ENCODE measurements around the gene C1QL4. TPM values are rescaled to one million over a fixed set of nuclear protein-coding genes. Genes with fewer than 3 reads are reported as not detected.
"Not testable (repeated sequence)": the region's sequence is repeated elsewhere in the genome, so short reads cannot be mapped to it uniquely, and the experiment has no call there.

The C1QL4 gene
- not detected for polyA plus RNA-seq (2013, experiment 1 of 2)
- polyA plus RNA-seq (2013, experiment 2 of 2): not detected

GRCh38 chr12:49336645-49337584 lies at the start of gene C1QL4:
Gene C1QL4, minus strand, starts transcription at chr12:49337188. Its CDS starts 711 bp downstream, at chr12:49336477.
- Histone ChIP-seq H2BK120ac (ENCODE audit: low read depth, low read length) (no peak within 1 kb of the TSS), H3K4me1 (ENCODE audit: control insufficient read depth, insufficient read depth, low read depth, low read length) (peaks cover 21% of the 10 kb centered on the region), H2AK5ac (ENCODE audit: low read length, severe bottlenecking) (no peak within 1 kb of the TSS), H3K23ac (ENCODE audit: low read length in 2 of 2) (peak within 1 kb of the TSS in 1 of 2 experiments; percentile 60), H2BK5ac (ENCODE audit: low read depth, low read length, poor library complexity, severe bottlenecking) (no peak within 1 kb of the TSS), H3K4me2 (ENCODE audit: low read length, poor library complexity, severe bottlenecking) (peak within 1 kb of the TSS; percentile 64), H3K36me3 (ENCODE audit: control insufficient read depth in 1 of 2, insufficient read depth in 2 of 2, low read depth in 1 of 2, low read length in 2 of 2) (peaks cover 0 to 6% of the 10 kb centered on the region in 2 experiments), H4K91ac (ENCODE audit: low read length) (no peak within 1 kb of the TSS), H3K27me3 (ENCODE audit: control insufficient read depth in 1 of 2, insufficient read depth in 1 of 2, low read length in 2 of 2) (peaks cover 66 to 93% of the 10 kb centered on the region in 2 experiments), H3K18ac (ENCODE audit: low read depth in 1 of 2, low read length in 2 of 2) (no peak within 1 kb of the TSS), H2BK12ac (ENCODE audit: low read length in 2 of 2) (no peak within 1 kb of the TSS), H3K9me3 (ENCODE audit: control insufficient read depth, low read length) (no peaks in the 10 kb centered on the region), H3K9ac (ENCODE audit: low read length) (no peak within 1 kb of the TSS), H3K4ac (ENCODE audit: low read depth in 1 of 2, low read length in 2 of 2) (no peak within 1 kb of the TSS), H2AFZ (ENCODE audit: low read depth, low read length) (peak within 1 kb of the TSS; percentile 21), H3K27ac (ENCODE audit: low read length, poor library complexity, severe bottlenecking) (no peak within 1 kb of the TSS), H3K14ac (ENCODE audit: low read length in 2 of 2) (no peak within 1 kb of the TSS), H3K4me3 (ENCODE audit: insufficient read depth in 1 of 2, low read depth in 1 of 2, low read length in 2 of 2) (peak within 1 kb of the TSS; percentile 24 to 67), H4K8ac (ENCODE audit: low read length) (no peak within 1 kb of the TSS), H2BK15ac (ENCODE audit: low read depth, poor library complexity, severe bottlenecking) (no peak within 1 kb of the TSS), H3K79me1 (replicated peaks; ENCODE audit: low read length, poor library complexity, severe bottlenecking) (no peaks in the 10 kb centered on the region)
- DNase-seq: peak; percentile 78
- WGBS: 6% methylated on average over 54 of the region's 65 CpGs

- not testable (repeated sequence) for H2BK12ac ChIP-seq (ENCODE audit: low read length in 2 of 2); H3K9me3 ChIP-seq (ENCODE audit: control insufficient read depth, low read length); H3K18ac ChIP-seq (ENCODE audit: low read depth in 1 of 2, low read length in 2 of 2); H3K27me3 ChIP-seq (ENCODE audit: control insufficient read depth in 1 of 2, insufficient read depth in 1 of 2, low read length in 2 of 2); H3K4me3 ChIP-seq (ENCODE audit: insufficient read depth in 1 of 2, low read depth in 1 of 2, low read length in 2 of 2); H3K27ac ChIP-seq (ENCODE audit: low read length, poor library complexity, severe bottlenecking); H3K23ac ChIP-seq (ENCODE audit: low read length in 2 of 2); H3K36me3 ChIP-seq (ENCODE audit: control insufficient read depth in 1 of 2, insufficient read depth in 2 of 2, low read depth in 1 of 2, low read length in 2 of 2); H2BK15ac ChIP-seq (ENCODE audit: low read depth, poor library complexity, severe bottlenecking); DNase-seq; H3K9ac ChIP-seq (ENCODE audit: low read length); H2BK120ac ChIP-seq (ENCODE audit: low read depth, low read length); H4K8ac ChIP-seq (ENCODE audit: low read length); H3K4ac ChIP-seq (ENCODE audit: low read depth in 1 of 2, low read length in 2 of 2); H2AK5ac ChIP-seq (ENCODE audit: low read length, severe bottlenecking); H3K79me1 ChIP-seq (replicated peaks; ENCODE audit: low read length, poor library complexity, severe bottlenecking); H2AFZ ChIP-seq (ENCODE audit: low read depth, low read length); H4K91ac ChIP-seq (ENCODE audit: low read length); H3K4me1 ChIP-seq (ENCODE audit: control insufficient read depth, insufficient read depth, low read depth, low read length); H3K4me2 ChIP-seq (ENCODE audit: low read length, poor library complexity, severe bottlenecking); H2BK5ac ChIP-seq (ENCODE audit: low read depth, low read length, poor library complexity, severe bottlenecking); H3K14ac ChIP-seq (ENCODE audit: low read length in 2 of 2)
- 97% methylated on average over 9 of the region's 9 CpGs for WGBS
Measured at GRCh38 chr12:49380184-49380583, 43.2 kb upstream of the C1QL4 start.

- H2AFZ ChIP-seq (ENCODE audit: low read depth, low read length): no peak overlapping the region
- no peak overlapping the region for H2BK12ac ChIP-seq (ENCODE audit: low read length in 2 of 2)
- WGBS: no CpG with 5 or more reads among the region's 2 CpGs
- no peak overlapping the region for H2BK5ac ChIP-seq (ENCODE audit: low read depth, low read length, poor library complexity, severe bottlenecking)
- no peak overlapping the region for H3K18ac ChIP-seq (ENCODE audit: low read depth in 1 of 2, low read length in 2 of 2)
- no peak overlapping the region for H2BK15ac ChIP-seq (ENCODE audit: low read depth, poor library complexity, severe bottlenecking)
- no peak for DNase-seq
- H3K79me1 ChIP-seq (replicated peaks; ENCODE audit: low read length, poor library complexity, severe bottlenecking): peaks cover 2% of the 10 kb centered on the region
- no peaks in the 10 kb centered on the region for H3K9me3 ChIP-seq (ENCODE audit: control insufficient read depth, low read length)
- no peak overlapping the region for H3K27ac ChIP-seq (ENCODE audit: low read length, poor library complexity, severe bottlenecking)
- H2BK120ac ChIP-seq (ENCODE audit: low read depth, low read length): no peak overlapping the region
- peaks cover 10% of the 10 kb centered on the region for H3K4me1 ChIP-seq (ENCODE audit: control insufficient read depth, insufficient read depth, low read depth, low read length)
- H3K4me2 ChIP-seq (ENCODE audit: low read length, poor library complexity, severe bottlenecking): no peak overlapping the region
- no peak overlapping the region for H3K4me3 ChIP-seq (ENCODE audit: insufficient read depth in 1 of 2, low read depth in 1 of 2, low read length in 2 of 2)
- H3K4ac ChIP-seq (ENCODE audit: low read depth in 1 of 2, low read length in 2 of 2): no peak overlapping the region
- H3K14ac ChIP-seq (ENCODE audit: low read length in 2 of 2): no peak overlapping the region
- H3K23ac ChIP-seq (ENCODE audit: low read length in 2 of 2): no peak overlapping the region
- H2AK5ac ChIP-seq (ENCODE audit: low read length, severe bottlenecking): no peak overlapping the region
- no peak overlapping the region for H4K8ac ChIP-seq (ENCODE audit: low read length)
- no peaks in the 10 kb centered on the region for H3K36me3 ChIP-seq (ENCODE audit: control insufficient read depth in 1 of 2, insufficient read depth in 2 of 2, low read depth in 1 of 2, low read length in 2 of 2)
- no peak overlapping the region for H3K9ac ChIP-seq (ENCODE audit: low read length)
- no peak overlapping the region for H4K91ac ChIP-seq (ENCODE audit: low read length)
- H3K27me3 ChIP-seq (ENCODE audit: control insufficient read depth in 1 of 2, insufficient read depth in 1 of 2, low read length in 2 of 2): no peaks in the 10 kb centered on the region
Measured at GRCh38 chr12:49377386-49377785, 40.4 kb upstream of the C1QL4 start.

- no peak for DNase-seq
- H3K14ac ChIP-seq (ENCODE audit: low read length in 2 of 2): no peak overlapping the region
- H3K9me3 ChIP-seq (ENCODE audit: control insufficient read depth, low read length): no peaks in the 10 kb centered on the region
- no peak overlapping the region for H3K4me2 ChIP-seq (ENCODE audit: low read length, poor library complexity, severe bottlenecking)
- H2AK5ac ChIP-seq (ENCODE audit: low read length, severe bottlenecking): no peak overlapping the region
- no peak overlapping the region for H3K27ac ChIP-seq (ENCODE audit: low read length, poor library complexity, severe bottlenecking)
- peaks cover 1% of the 10 kb centered on the region for H3K79me1 ChIP-seq (replicated peaks; ENCODE audit: low read length, poor library complexity, severe bottlenecking)
- no peak overlapping the region for H4K8ac ChIP-seq (ENCODE audit: low read length)
- no peak overlapping the region for H2BK12ac ChIP-seq (ENCODE audit: low read length in 2 of 2)
- H3K4me3 ChIP-seq (ENCODE audit: insufficient read depth in 1 of 2, low read depth in 1 of 2, low read length in 2 of 2): no peak overlapping the region
- no peaks in the 10 kb centered on the region for H3K36me3 ChIP-seq (ENCODE audit: control insufficient read depth in 1 of 2, insufficient read depth in 2 of 2, low read depth in 1 of 2, low read length in 2 of 2)
- H3K18ac ChIP-seq (ENCODE audit: low read depth in 1 of 2, low read length in 2 of 2): no peak overlapping the region
- H3K4ac ChIP-seq (ENCODE audit: low read depth in 1 of 2, low read length in 2 of 2): no peak overlapping the region
- no peaks in the 10 kb centered on the region for H3K27me3 ChIP-seq (ENCODE audit: control insufficient read depth in 1 of 2, insufficient read depth in 1 of 2, low read length in 2 of 2)
- H4K91ac ChIP-seq (ENCODE audit: low read length): no peak overlapping the region
- no peak overlapping the region for H3K23ac ChIP-seq (ENCODE audit: low read length in 2 of 2)
- H3K9ac ChIP-seq (ENCODE audit: low read length): no peak overlapping the region
- H2BK5ac ChIP-seq (ENCODE audit: low read depth, low read length, poor library complexity, severe bottlenecking): no peak overlapping the region
- 100% methylated on average over 1 of the region's 1 CpG for WGBS
- no peak overlapping the region for H2AFZ ChIP-seq (ENCODE audit: low read depth, low read length)
- no peak overlapping the region for H2BK120ac ChIP-seq (ENCODE audit: low read depth, low read length)
- no peak overlapping the region for H2BK15ac ChIP-seq (ENCODE audit: low read depth, poor library complexity, severe bottlenecking)
- H3K4me1 ChIP-seq (ENCODE audit: control insufficient read depth, insufficient read depth, low read depth, low read length): peaks cover 11% of the 10 kb centered on the region
Measured at GRCh38 chr12:49375406-49375805, 38.4 kb upstream of the C1QL4 start.
